K562 treated with DMSO at 1 percent for 4 hours (cell line): ENCODE measurements around the gene LBR. TPM values are rescaled to one million over a fixed set of nuclear protein-coding genes. Genes with fewer than 3 reads are reported as not detected.

Source experiments
- total RNA-seq: library from RNA; unstranded; fragments of 300-600 nt; gene quantifications from 2 replicates; pipeline ENCODE4 v1.2.3, GENCODE V29; 2022; ENCODE audit not compliant: insufficient read depth

The LBR gene
- total RNA-seq = 47.3 and 61.7 TPM in 2 replicates

GRCh38 chr1:225427235-225428067 is at the start of gene LBR:
Gene LBR, minus strand, starts transcription at chr1:225428038. Its CDS starts 3,963 bp downstream, at chr1:225424075.

Other genes with a start within 250 kb of the LBR start
- gene ENAH, start 225.1 kb upstream of the LBR start, total RNA-seq = not detected in 2 replicates